ENCODE measurements around the gene ROBO3. TPM values are rescaled to one million over a fixed set of nuclear protein-coding genes. Genes with fewer than 3 reads are reported as not detected.

Gene ROBO3
- total RNA-seq, 2 donors from 2014 or later, result 18.0 to 30.6 TPM

- Histone ChIP-seq H3K4me1 (replicated peaks) (peaks cover 8% of the 10 kb centered on the region), H3K27ac (no peak overlapping the region), H3K36me3 (no peaks in the 10 kb centered on the region), H3K9me3 (no peaks in the 10 kb centered on the region), H3K27me3 (replicated peaks; ENCODE audit: insufficient read depth) (peaks cover 25% of the 10 kb centered on the region), H3K4me3 (peak overlapping the region; percentile 17 to 36)
- TF ChIP-seq POLR2A (IDR thresholded peaks at IDR 0.05) (no peak), POLR2AphosphoS5 (IDR thresholded peaks at IDR 0.05) (no peak), CTCF (IDR thresholded peaks at IDR 0.05) (no peak)
- WGBS, result 2% methylated on average over 69 of the region's 87 CpGs
- intact Hi-C loops (cut with DNase I), result no loop called here
- DNase-seq (ENCODE audit: low spot score), result no peak
Observed at GRCh38 chr11:124839128-124839971, 25.9 kb upstream of the ROBO3 start.

- peaks cover 28% of the 10 kb centered on the region for H3K27me3 ChIP-seq (replicated peaks; ENCODE audit: insufficient read depth)
- TF ChIP-seq CTCF (IDR thresholded peaks at IDR 0.05), result no peak
- no peak for TF ChIP-seq POLR2A (IDR thresholded peaks at IDR 0.05)
- TF ChIP-seq POLR2AphosphoS5 (IDR thresholded peaks at IDR 0.05), result no peak
- no peaks in the 10 kb centered on the region for H3K9me3 ChIP-seq
- H3K27ac ChIP-seq, result no peak overlapping the region
- H3K4me1 ChIP-seq (replicated peaks), result peaks cover 8% of the 10 kb centered on the region
- H3K4me3 ChIP-seq, result peak overlapping the region; percentile 17 to 36
- no peak for DNase-seq (ENCODE audit: low spot score)
- no peaks in the 10 kb centered on the region for H3K36me3 ChIP-seq
- 23% methylated on average over 20 of the region's 20 CpGs for WGBS
- intact Hi-C loops (cut with DNase I), result no loop called here
Observed at GRCh38 chr11:124839972-124840621, 25.1 kb upstream of the ROBO3 start.

- TF ChIP-seq POLR2AphosphoS5 (IDR thresholded peaks at IDR 0.05), result no peak
- Histone ChIP-seq H3K4me1 (replicated peaks) (peaks cover 8% of the 10 kb centered on the region), H3K4me3 (no peak overlapping the region), H3K36me3 (no peaks in the 10 kb centered on the region), H3K9me3 (no peaks in the 10 kb centered on the region), H3K27ac (no peak overlapping the region), H3K27me3 (replicated peaks; ENCODE audit: insufficient read depth) (peaks cover 28% of the 10 kb centered on the region)
- no peak for DNase-seq (ENCODE audit: low spot score)
- intact Hi-C loops (cut with DNase I), result no loop called here
- WGBS, result 69% methylated on average over 1 of the region's 1 CpG
Observed at GRCh38 chr11:124840666-124841065, 24.6 kb upstream of the ROBO3 start.

- Histone ChIP-seq H3K36me3 (no peaks in the 10 kb centered on the region), H3K27ac (no peak overlapping the region), H3K27me3 (replicated peaks; ENCODE audit: insufficient read depth) (peaks cover 28% of the 10 kb centered on the region), H3K9me3 (no peaks in the 10 kb centered on the region), H3K4me1 (replicated peaks) (peaks cover 8% of the 10 kb centered on the region), H3K4me3 (no peak overlapping the region)
- 43% methylated on average over 3 of the region's 3 CpGs for WGBS
- intact Hi-C loops (cut with DNase I), result no loop called here
- TF ChIP-seq POLR2A (IDR thresholded peaks at IDR 0.05), result no peak
- no peak for TF ChIP-seq CTCF (IDR thresholded peaks at IDR 0.05)
- TF ChIP-seq POLR2AphosphoS5 (IDR thresholded peaks at IDR 0.05), result no peak
- DNase-seq (ENCODE audit: low spot score), result no peak
Observed at GRCh38 chr11:124841201-124841600, 24.0 kb upstream of the ROBO3 start.

- no peaks in the 10 kb centered on the region for H3K36me3 ChIP-seq
- intact Hi-C loops (cut with DNase I), result no loop called here
- WGBS, result 53% methylated on average over 2 of the region's 2 CpGs
- no peak overlapping the region for H3K27ac ChIP-seq
- DNase-seq (ENCODE audit: low spot score), result no peak
- H3K27me3 ChIP-seq (replicated peaks; ENCODE audit: insufficient read depth), result peaks cover 28% of the 10 kb centered on the region
- no peaks in the 10 kb centered on the region for H3K9me3 ChIP-seq
- TF ChIP-seq CTCF (IDR thresholded peaks at IDR 0.05) (no peak), POLR2AphosphoS5 (IDR thresholded peaks at IDR 0.05) (no peak), POLR2A (IDR thresholded peaks at IDR 0.05) (no peak)
- no peak overlapping the region for H3K4me3 ChIP-seq
- H3K4me1 ChIP-seq (replicated peaks), result peaks cover 8% of the 10 kb centered on the region
Observed at GRCh38 chr11:124841840-124842239, 23.4 kb upstream of the ROBO3 start.
